ENCODE results near the gene GUCY1B1.

DNA sequence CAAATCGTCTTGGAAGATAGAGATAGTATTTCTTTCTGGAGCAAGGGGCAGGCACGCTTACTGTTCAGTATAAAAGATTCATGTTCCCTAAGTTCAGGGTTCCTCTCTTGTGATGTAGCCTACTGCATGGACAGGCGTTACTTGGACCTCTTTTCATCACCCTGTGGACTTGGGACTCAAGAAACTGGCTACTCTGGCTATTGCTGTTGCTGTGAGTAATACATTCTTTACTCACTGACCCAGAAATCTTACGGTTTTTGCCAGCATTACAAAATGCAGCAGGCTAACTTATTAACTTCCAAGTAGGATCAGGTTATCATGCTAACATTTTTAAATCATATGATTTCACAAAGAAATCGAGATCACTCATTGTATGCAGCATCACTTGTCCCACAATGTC lies 12.8 kb upstream of the GUCY1B1 start:
- TF ChIP-seq, protein P1, sequence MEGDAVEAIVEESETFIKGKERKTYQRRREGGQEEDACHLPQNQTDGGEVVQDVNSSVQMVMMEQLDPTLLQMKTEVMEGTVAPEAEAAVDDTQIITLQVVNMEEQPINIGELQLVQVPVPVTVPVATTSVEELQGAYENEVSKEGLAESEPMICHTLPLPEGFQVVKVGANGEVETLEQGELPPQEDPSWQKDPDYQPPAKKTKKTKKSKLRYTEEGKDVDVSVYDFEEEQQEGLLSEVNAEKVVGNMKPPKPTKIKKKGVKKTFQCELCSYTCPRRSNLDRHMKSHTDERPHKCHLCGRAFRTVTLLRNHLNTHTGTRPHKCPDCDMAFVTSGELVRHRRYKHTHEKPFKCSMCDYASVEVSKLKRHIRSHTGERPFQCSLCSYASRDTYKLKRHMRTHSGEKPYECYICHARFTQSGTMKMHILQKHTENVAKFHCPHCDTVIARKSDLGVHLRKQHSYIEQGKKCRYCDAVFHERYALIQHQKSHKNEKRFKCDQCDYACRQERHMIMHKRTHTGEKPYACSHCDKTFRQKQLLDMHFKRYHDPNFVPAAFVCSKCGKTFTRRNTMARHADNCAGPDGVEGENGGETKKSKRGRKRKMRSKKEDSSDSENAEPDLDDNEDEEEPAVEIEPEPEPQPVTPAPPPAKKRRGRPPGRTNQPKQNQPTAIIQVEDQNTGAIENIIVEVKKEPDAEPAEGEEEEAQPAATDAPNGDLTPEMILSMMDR (IDR thresholded peaks at IDR 0.05), result no peak
- no peak for TF ChIP-seq POLR2A (IDR thresholded peaks at IDR 0.05)
